NCI-H187 (cell line): Measurements from ENCODE around the gene COL4A1.

Experiments used
- DNase-seq, 2 experiments: peaks; one replicate each; lab custom pipeline; 2025; lab: John Stamatoyannopoulos, UW

The COL4A1 gene

GRCh38 chr13:110218581-110219201 is 88.3 kb downstream of the COL4A1 start:
- DNase-seq, result no peak

- no peak for DNase-seq
Observed at GRCh38 chr13:110217811-110218210, 89.1 kb downstream of the COL4A1 start.

DNA sequence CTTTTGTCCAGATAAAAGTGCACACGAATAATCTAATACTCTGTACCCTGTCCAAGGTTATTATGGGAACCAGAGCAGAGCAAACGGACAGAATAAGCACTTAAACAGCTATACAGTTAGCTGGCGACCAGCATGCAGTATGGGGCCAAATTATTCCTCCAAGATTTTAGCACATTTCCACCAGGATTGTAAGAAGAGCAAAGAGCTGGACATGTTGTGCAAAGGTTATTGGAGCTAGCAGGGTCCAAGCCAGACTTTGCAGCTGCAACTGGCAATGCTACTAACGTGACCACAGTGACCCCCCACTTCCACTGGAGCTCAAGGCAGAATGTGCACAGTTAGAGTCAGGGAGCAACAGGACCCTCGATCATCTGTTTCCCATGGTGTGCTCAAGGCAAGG is 89.9 kb downstream of the COL4A1 start:
- no peak for DNase-seq

- DNase-seq, result no peak
Observed at GRCh38 chr13:110216398-110217041, 90.4 kb downstream of the COL4A1 start.

DNA sequence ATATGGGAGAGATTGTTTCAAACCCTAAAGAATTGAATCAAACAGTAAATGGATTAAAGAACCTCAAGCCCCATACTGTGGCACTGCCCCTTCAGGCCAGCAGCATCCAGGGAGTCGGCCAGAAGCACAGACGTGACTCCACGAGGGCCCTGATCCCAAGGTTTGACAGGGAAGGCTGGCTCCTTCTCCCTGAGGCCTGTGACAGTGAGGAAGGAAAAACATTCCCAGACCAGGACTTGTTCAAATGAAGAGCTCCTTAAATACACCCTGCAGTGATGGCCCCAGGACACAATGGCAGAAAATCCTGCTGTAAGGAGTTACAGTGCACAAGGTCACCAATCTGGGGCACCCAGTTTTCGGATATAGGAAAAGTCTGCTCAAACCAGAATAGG is 91.0 kb downstream of the COL4A1 start:
- DNase-seq, result no peak

DNA sequence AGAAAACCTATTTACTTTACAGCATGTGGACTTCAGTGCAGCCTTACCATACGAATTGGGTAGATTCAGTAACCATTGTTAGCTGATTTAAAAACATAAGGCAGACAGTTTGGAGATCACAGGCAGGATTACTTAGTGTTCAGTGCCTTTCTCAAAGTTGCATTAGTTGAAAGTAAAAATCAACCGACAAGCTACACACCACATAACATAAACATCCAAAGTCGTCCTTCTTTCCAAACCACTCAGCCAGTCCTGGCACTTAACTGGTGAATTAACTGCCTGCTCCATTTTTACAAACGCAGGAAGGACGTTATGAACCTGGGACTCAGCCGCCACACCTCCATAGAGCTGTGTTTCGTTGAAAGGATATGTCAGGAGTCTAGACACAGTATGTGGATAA is 91.4 kb downstream of the COL4A1 start:
- no peak for DNase-seq

DNA sequence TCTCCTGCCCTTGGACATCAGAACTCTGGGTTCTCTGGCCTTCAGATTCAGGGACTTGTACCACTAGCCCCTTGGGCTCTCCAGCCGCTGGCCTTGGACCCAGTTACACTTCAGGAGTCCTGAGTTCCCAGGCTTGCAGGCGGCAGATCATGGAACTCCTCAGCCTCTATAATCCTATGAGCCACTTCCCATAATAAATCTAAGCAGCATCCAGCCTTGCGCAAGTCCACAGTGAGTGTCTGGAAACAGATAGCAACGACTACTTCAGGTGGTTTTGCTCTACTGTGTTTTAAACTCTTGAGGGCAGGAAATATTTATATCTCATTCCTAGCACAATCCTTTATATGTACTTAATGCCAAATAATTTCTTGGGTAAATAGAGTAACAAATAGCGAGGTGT is 92.3 kb downstream of the COL4A1 start:
- no peak for DNase-seq

DNA sequence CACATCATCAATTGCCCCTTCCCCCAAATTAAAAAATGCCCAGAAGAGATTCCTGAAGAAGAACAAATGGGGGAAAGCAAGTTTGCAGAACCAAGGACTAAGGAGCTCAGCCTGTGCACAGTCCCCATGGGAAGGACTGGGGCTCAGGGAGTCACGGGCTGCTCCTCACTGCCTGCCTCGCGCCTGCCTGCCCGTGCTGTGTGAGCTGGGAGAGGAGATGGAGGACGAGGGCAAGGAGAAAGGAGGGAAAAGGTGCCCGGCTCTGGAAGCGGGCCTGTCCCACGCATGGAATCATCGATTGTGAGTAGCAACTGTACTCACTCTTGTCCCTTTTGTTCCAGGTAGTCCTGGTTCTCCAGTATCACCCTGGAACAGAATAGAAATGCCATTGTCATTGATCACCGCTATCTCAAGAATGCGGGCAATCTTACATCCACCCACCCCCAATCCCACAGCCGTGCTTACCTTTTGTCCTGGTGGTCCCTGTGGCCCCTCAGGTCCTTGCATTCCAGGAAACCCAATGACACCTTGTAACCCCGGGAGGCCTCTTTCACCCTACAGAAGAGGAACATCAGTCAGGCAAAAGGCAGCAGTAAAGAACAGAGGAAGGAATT is 93.4 kb downstream of the COL4A1 start:
- DNase-seq, result no peak

GRCh38 chr13:110212529-110212928 is 94.4 kb downstream of the COL4A1 start:
- DNase-seq, result no peak

DNA sequence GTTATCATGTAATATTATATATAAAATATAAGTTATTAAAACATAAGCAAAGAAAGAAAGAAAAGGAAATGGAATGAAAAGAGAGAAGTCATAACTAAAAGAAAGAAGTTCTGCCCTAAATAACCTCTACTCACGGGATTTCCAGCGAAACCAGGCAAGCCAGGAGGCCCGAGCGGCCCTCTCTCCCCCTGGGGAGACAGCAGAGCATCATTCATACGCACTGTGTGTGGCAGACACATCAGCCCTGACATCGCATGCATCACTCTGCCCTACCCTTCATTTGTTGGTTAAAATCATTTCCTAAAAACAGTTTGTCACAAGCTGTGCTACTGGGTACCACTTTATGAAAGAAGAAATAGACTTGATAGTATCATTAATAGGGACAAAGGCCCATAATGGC is 95.2 kb downstream of the COL4A1 start:
- no peak for DNase-seq

GRCh38 chr13:110211046-110211445 is 95.9 kb downstream of the COL4A1 start:
- DNase-seq, result no peak

DNA sequence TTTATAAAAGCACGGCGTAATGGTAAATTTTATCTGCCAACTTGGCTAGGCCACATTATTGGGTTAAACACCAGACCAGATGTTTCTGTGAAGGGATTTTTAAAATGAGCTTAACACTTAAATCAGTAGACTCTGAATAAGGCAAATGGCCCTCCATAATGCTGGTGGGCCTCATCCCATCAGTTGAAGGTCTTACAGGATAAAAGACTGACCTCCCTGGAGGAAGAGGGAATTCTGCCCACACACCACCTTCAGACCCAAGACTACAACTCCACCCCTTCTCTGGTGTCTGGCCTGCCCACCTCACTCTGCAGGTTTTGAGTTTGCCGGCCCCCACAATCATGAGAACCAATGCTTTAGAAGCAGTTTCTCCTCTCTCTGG is 96.4 kb downstream of the COL4A1 start:
- DNase-seq, result no peak

GRCh38 chr13:110209950-110210603 is 96.9 kb downstream of the COL4A1 start:
- DNase-seq, result no peak

- DNase-seq, result no peak
Observed at GRCh38 chr13:110208116-110208515, 98.8 kb downstream of the COL4A1 start.

DNA sequence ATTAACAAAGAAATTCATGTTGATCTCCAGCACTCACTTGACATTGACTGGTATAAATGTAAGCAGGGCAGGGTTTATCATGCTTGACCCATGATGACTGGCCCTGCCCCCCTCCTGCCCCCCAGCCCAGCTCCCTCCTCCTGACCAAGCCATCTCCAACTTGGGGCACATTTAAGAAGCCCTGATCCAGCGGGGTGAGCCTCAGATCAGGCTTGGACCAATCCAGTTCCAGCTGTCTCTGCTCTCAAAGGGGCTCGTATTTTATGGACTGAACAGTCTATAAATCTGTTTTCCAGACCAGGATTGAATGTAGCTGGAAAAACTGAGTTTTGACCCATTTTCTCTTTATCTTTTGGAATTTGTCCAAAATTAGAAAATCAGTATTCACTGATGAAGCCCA is 100.0 kb downstream of the COL4A1 start:
- no peak for DNase-seq

- DNase-seq, result no peak
Observed at GRCh38 chr13:110206185-110206584, 100.8 kb downstream of the COL4A1 start.

DNA sequence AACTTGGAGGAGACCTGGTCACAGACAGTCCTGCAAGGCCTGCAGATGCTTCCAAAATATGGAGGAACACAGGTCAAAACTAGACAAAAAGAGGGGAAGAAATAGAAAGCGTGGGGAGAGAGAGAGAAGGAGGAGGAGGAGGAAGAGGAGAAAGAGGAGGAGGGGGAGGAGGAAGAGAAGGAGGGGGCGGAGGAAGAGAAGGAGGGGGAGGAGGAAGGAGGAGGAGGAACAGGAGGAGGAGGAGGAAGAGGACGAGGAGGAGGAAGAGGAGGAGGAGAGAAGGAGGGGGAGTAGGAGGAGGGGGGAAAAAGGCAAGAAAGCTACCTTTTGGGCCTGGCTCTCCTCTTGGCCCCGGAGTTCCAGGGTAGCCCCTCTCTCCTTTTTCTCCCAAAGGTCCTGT is 105.8 kb downstream of the COL4A1 start:
- no peak for DNase-seq

DNA sequence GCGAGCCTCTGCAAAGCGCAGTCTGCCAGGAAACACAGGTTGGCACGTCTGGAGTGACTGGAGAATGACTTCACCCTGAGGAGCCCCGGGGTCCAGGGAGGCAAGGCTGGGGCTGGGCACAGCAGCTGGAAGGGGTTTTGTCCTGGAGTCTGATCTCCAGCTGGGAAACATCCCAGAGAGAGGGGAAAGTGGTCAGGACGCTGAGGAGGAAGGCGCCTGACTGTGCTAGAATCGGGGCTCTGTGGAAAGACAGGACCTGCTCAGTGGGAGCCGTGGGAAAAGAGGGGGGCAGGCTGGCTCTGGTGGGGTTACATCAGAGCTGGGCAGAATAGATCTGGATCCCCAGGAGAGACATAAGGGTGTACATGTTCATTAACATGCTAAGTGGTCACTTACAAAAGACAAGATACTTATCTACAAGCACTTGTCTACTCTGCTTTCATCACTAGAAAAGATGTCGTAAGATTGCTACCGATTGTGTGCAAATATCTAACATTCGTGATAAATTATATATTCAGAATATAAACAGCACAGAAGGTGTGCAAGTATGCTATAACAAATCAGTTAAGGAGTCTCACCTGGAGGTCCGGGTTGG is 106.6 kb downstream of the COL4A1 start:
- DNase-seq, result no peak

DNA sequence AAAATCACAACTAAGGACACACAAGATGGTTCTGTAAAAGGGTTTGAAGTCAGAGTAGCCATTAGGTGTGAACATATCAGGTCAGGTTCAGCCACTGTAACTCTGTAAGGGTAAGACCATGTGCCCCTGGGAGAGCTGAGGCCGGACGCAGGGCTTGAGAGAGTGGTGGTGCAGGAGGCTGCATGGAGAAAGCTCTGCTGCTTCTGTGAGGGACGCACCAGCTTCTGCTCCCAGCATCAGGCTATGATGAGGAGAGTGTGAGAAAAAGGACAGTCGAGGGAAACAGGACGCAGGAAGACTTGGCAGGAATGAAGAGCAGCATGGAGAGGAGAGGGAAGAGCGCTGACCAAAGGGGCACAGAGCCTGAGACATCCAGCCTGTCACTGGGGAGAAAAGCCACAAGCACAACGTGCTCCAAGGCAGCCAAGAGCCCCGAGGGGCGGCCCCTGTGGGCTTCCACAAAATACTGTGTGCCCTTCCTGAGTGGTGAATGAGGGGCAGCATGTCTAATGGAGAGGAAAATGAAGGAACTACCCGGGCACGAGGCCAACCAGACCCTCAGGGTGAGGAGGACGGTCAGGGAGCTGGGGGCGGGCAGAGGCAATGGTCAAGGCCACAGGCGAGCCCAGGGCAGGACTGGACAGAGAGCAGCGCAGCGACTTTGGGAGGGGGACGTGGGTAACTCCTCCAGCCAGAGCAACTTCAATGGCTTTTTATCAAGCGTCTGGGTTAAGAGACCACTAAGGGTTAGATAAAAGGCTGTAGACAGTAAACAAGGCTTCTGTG is 107.7 kb downstream of the COL4A1 start:
- DNase-seq, result no peak

- DNase-seq, result no peak
Observed at GRCh38 chr13:110197471-110197870, 109.5 kb downstream of the COL4A1 start.

DNA sequence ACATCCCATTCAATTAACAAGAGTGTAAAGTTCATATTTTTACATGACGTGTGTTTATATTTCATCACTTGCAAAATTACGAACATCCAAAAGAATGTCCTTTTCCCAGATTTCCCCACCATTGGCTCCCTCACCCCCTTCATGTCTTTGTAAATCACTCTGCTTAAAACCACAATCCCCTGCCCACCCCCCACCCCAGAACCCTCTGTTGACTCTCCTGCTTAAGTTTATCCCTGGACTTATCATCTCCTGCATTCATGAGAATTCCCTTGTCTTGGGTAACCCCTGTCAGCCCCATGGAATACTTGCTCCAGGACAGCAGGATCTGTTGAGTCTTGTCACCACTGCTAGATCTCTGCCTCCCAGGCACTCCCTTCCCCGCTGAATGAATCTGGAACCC is 109.9 kb downstream of the COL4A1 start:
- no peak for DNase-seq
